ENCODE results near the gene SLX4IP.

- TF ChIP-seq CTCF (IDR thresholded peaks at IDR 0.05; ENCODE audit: insufficient read depth, low read depth, low read length) (no peak), EZH2 (IDR thresholded peaks at IDR 0.05; ENCODE audit: insufficient read depth, low read length) (no peak)
Observed at GRCh38 chr20:10466325-10466724, 31.2 kb downstream of the SLX4IP start.

Measured in astrocyte (in vitro differentiated cells and primary cell).